EL (cell line): ENCODE measurements around the gene RDH5.

ENCODE experiments used
- DNase-seq: peaks from one replicate; pipeline ENCODE4 v3.0.0-alpha.2; 2016

RDH5 gene

DNA sequence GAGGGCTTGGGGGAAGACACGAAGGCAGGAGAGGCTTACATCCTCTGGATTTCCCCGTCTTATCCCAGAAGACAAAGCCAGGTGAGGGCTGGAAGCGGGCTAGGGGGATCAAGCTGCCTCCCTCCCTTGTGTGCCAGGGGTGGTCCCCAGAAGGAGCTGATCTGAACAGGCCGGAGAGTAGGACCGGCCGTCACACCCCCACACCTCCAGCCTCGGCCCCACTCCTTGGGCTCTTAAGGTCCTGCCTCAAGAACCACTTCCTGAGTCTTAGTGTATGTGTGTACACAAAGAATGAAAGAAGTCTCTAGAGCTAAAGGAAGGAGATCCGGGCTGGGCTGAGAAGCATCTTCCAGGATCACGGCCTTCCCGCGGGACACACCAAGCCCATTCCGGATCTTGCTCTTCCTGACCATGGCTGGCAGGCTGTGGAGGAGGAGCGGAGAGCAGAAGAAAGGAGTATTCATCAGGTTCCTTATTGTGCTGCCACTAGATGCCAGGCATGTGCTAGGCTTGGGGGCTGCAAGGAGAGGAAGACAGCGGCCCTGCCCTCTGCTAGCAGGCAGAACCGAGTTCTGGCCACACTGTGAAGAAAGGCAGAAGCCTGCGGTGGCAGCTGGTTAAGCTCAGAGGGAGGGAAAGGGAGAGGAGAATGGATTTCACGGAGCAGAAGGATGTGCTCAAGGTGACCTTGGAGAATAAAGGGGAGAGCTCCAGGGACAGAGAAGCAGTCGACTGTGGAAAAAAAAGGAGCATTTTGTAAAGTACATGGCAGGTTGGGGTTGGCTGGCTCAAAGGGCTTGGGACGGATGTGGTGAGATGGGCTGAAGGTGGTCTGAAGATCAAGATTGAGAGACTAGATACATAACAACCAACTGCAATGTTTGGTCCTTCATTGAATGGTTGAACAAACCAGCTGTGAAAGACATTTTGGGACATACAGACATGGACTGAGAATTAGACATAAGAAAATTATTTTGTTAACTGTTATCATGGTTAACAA lies 9.9 kb downstream of the RDH5 start:
- DNase-seq, result peak; percentile 70

- DNase-seq, result no peak
These were observed 12.1 kb downstream of the RDH5 start for GRCh38 chr12:55732288-55732687.

- DNase-seq, result no peak
These were observed 12.9 kb downstream of the RDH5 start for GRCh38 chr12:55733021-55733555.

- no peak for DNase-seq
These were observed 13.7 kb downstream of the RDH5 start for GRCh38 chr12:55733858-55734257.

DNA sequence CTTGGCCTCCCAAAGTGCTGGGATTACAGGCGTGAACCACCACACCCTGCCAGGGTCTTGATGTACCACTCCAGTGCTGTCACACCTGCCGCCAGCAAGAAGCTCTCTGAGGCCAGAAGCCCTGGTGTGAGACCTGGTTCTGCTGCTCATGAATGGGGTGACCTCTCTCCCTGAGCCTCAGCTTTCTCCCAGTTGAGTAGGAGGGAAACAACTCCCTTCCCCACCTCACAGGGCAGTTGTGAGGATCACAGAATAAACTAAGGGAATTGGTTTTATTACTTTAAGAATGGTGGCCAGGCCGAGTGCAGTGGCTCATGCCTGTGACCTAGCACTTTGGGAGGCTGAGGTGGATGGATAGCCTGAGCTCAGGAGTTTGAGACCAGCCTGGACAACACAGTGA lies 14.4 kb downstream of the RDH5 start:
- DNase-seq, result no peak

DNA sequence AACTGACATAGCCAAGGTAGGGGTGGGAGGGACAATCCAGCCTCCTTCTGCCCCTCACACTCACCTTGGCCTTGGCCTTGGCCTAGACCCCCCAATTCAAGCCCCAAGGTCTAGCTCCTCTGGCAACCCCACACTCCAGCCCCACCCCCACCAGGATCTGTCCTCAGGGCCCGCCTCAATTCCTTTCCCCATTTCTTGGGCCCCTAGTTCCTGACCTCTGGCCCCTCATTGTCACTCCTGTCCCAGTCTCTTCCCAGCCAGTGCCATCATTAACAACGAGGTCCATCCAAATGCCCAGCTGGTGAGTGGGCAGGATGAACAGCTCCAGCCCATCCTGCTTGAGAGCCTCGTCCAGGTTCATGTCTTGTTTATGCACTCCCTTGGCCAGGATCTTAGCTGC lies 15.9 kb downstream of the RDH5 start:
- no peak for DNase-seq

DNA sequence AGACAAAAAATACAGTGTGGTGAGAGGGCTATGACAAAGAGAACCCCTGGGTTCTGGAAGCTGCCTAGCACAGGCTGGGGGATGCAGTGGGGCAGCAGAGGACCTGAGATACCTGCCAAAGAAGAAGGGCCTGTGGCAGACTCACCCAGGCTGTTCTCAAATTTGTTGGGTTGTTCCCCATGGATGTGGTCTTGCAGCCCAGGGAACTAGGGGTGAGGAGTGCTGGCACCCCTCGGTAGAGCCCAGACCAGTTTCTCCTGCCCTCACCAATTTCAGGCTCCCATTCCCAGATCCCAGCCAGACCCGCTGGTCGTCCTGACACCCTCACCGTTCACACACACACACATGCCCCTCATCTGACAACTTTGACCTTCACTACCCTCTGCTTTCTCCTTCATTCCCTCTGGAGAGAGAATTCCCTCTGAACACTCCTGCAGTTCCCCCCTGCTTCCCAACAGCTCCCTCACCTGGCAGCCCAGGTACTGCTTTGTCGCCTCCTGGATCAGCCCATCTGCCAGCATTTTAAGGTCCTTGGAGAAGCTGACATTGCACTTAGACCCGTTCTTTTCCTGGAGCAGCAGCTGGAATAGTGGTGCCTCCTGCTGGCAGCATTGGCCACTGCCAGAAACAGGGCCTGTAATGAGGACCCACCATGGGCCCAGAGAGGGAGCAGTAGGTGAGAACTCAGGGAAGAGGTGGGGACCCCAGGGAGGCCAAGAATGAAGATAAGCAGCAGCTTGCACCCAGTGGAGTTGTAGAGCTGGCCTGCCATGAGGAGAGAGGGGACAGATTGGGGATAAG lies 16.8 kb downstream of the RDH5 start:
- DNase-seq, result peak; percentile 66

DNA sequence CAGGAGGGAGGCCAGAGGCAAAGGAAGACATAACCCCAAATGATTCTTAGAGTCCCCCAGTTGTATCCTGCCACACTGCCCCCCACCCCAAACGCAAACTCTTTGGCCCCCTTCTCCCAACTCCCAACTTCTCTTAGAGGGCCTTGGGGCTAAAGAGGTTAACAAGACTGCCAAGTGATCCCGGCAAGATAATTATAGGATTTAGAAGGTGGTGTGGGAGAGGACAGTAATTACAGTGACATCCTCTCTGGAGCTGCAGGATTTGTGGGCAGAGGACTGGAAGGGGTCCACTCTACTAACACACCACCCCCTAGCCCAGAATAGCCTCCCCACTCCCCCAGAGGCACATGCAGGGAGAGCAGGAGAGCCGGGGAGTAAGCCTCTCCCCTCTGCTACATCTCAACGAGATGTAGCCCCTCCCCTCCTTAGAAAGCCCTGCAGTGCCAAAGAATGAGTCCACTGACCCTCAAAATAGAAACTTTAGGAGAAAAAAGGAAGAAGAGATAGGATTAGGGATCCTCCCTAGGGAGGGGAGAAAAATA lies 17.5 kb downstream of the RDH5 start:
- DNase-seq, result no peak

DNA sequence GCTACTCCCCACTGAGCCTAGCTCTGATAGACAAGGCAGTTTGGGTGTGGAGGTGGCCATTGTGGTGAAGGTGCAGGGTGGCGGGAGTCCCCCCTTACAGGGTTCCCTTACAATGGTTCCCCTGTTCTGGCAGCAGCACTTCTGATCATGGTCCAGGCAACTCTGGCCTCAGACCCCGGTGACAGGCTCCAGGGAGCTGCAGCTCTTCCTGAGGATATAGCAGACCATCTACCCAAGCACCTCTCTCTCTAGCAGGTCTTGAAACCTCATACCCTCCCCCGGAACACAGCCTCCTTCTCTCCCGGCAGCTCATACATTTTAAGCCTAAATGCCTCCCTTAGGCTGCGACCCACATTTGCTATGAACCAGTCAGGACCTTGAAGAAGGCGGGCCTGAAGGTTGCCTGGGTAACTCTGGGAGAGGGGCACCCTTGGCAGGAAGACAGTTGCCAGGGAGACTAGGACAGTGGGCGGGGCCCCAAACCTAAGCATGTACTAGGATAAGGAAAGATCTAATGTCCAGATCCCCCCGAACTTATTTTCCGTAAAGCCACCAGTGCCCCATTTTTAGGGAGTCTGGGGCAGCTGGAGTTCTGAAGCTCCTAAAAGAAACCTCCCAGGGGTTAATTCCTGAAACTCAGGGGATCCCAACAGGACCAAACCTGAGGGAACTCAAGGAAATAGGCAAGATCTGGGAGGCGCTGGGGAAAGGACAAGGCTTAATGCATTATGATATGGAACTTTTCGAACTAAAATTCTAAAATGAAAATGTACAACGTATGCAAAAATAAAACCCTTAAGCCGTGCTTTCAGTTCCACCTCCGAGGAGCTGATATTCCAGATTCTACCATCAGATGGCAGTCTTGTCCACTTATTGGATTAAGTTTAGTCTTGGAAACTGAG lies 18.2 kb downstream of the RDH5 start:
- peak; percentile 89 for DNase-seq

DNA sequence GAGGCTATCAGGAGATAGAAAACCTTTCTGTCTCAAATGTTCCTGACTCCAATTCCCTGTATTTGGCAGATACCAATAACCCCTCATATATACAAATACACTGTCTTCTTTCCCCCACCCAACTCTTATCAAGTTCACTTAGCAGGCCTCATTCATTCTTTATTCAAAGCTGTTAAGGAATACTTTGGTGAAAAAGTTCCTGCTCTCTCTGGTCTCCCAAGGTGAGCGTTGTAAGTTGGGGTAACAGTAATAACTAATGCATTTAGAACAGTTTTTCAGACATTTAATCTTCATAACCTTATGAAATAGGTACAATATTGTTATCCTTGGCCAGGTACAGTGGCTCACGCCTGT lies 18.8 kb downstream of the RDH5 start:
- DNase-seq, result no peak

DNA sequence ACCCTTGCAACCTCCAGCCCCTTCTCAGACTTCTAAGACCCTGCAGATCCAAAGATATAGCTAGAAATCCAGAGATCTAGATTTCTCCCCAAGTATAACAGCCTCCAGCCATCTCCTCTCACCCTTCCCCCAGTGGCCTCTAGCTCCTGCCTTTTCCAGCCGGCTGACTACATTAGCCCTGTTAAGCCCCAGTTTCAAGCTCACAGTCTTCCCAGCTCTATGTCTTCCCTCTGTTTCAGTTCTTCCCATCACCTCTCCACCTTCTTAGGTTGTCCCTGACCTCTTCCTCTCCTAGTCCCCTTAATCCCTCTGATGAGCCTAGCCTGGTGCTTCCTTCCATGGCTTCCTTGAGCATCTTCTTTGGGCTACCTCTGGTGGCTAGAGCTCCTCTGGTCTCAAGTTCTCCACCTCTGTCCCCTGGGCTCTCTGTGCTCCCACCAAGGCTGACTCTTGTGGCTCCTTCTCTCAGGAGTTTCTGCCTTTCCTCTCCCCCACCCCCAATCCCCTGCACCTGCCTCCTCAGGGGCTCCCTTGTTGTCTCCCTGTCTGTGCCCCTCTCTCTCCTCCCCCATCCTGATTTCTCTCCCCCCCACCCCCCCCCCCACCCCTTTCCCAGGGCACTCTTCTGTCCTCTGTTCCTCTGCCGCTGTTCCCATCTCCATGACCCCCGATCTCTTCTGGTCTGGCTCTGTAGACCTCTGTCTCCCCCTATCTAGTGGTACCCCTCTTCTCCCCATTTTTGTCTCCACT lies 21.9 kb downstream of the RDH5 start:
- DNase-seq, result no peak

DNA sequence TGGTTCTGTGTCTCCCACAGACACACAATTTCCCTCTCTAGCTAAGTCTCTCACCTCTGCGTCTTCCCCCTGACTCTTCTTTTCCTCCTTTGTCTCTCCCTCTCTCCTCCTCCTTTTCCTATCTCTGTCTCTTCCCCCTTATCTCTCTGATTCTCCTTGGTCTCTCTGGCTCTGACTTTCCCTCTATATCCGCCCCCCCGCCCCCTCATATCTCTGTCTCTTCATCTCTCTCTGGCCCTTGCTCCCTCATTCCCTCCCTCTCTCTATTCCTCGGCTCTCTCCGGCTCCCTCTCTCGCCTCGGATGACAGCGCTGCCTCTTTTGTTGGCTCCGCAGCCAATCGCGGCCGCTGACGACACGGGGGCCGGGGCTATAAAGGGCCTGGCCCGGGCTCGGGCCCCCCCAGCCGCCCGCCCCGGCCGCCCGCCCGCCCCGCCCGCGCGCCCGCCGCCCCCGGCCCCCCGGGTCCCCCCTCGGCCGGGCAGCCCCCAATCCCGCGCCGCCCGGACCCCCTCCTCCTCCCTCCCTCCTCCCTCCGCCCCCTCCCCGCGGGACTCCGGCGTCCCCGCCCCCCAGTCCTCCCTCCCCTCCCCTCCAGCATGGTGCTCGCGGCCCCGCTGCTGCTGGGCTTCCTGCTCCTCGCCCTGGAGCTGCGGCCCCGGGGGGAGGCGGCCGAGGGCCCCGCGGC lies 22.7 kb downstream of the RDH5 start, which contains the start of gene GDF11:
TSS of gene GDF11 (plus strand) at position 404 of the 687 bp plus-strand sequence. CDS start at position 599, 195 bp downstream.
- DNase-seq, result peak; percentile 82

DNA sequence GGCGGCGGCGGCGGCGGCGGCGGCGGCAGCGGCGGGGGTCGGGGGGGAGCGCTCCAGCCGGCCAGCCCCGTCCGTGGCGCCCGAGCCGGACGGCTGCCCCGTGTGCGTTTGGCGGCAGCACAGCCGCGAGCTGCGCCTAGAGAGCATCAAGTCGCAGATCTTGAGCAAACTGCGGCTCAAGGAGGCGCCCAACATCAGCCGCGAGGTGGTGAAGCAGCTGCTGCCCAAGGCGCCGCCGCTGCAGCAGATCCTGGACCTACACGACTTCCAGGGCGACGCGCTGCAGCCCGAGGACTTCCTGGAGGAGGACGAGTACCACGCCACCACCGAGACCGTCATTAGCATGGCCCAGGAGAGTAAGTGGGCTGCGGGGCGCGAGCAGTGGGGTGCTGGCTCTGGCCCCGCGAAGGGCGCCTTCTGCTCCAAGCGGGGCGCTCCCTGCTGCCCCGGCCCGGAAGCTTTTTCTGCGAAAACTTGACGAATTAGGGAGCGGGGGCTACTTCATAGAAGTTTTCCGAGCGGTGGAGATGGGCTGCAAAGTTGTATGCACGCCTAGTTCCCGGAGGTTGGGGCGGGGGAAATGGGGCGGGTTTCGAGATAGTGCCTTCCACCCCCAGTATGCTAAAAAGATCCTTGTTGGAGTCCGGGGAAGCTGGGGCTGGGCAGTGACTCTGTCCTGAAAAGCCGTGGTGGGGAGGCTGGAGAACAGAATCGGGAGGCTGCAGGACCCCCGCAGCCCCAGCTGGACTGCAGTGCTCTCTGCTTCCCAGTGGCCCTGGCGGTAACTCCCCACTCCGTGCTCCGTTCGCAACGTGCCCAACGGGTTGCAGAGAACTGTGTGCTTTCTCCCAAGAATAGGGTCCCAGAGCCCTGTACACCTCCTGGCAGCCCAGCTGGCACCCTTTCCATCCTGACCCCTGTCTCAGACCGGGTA lies 23.5 kb downstream of the RDH5 start:
- DNase-seq, result peak; percentile 73

- DNase-seq, result no peak
These were observed 24.3 kb downstream of the RDH5 start for GRCh38 chr12:55744340-55745030.

DNA sequence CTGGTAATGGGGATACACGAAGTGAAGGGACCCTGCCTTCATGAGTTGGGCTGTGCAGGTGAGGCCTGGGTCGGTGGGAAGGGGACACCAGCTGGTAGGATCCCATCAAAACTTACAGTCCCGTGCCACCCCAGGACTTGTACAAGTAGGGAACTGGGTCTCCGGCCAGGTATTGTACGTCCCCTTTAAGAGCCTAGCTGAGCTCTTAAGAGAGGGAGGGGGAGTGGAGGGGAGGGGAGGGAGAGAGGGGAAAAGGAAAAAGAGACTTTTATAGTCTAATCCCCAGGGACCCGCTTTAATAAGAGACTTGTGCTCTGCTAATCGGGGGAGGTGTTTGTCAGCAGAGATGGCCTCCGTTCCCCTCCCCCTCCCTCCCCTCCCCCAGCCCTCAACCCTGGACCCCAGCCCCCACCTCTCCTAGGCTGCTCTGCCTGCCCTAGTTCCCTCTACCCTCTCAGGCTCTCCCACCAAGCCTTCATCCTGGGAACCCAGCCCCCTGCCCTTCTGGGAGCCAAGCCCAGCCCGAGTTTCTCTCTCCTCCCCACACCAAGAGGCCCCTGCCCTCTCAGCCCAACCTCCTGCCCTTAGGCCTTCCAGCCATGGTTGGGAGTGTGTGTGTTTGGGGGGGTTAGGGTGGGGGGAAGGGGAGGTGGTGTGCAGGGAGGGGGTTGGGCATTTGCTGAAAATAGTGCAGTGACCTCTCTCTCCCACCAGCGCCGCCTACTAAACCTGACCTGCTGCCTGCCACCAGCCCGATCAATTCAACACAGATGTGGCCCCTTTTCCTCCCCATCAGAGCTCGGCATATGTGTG lies 25.4 kb downstream of the RDH5 start:
- no peak for DNase-seq

DNA sequence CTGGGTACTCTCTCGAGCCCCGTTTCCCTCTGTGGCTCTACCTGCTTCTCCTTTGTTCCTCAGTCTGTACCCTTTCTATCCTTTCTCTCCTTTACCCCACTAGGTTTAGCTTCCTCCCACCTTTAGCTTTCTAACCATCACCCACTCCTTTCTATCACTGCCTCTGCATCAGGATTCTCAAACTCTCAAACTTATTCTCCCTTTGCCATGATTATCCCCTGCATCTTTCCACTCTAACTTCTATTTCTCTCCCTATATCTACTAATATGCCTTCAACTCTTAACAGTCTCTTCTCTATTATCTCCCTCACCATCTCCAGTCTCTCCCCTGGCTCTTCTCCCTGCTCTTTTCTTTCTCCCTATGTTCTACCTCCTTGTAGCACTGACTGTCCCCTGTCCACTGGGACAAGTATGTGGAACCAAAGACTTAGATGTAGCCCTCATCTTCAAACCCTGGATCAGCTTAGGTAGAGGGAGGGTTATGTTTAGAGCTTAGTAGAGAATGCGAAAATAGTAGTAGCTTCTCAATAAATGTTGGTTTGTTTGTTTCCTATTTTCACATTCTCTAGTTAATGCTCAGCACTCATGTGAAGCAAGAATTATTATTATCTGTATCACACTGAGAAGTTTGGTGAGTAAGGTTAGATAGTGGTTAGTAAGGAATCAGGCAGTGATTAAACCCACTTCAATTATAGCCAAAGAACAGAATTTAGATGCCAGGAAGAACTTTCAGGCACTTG lies 26.1 kb downstream of the RDH5 start:
- DNase-seq, result no peak

- DNase-seq, result no peak
These were observed 26.7 kb downstream of the RDH5 start for GRCh38 chr12:55746913-55747231.
